ENCODE data around the gene TBRG4.

DNA sequence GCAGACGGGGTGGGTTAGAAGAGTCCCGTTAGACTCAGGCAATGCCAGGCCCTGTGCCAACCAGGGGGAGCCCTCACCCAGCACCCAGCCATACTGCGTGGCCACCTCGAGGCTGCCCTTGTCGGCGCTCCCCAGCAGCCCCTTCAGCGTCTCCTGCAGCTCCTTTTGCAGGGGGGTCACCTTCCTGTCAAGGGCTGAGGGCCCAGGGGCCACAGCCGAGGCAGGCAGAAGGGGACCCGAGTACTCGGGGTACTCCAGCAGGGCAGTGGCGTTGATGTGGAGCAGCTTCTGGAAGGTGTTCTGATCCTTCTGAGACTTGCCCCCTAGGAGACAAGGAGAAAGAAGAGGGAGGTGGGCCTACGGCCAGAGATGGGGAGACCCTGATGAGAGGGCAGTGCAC is 9.7 kb downstream of the TBRG4 start:
- TF ChIP-seq, protein P1, sequence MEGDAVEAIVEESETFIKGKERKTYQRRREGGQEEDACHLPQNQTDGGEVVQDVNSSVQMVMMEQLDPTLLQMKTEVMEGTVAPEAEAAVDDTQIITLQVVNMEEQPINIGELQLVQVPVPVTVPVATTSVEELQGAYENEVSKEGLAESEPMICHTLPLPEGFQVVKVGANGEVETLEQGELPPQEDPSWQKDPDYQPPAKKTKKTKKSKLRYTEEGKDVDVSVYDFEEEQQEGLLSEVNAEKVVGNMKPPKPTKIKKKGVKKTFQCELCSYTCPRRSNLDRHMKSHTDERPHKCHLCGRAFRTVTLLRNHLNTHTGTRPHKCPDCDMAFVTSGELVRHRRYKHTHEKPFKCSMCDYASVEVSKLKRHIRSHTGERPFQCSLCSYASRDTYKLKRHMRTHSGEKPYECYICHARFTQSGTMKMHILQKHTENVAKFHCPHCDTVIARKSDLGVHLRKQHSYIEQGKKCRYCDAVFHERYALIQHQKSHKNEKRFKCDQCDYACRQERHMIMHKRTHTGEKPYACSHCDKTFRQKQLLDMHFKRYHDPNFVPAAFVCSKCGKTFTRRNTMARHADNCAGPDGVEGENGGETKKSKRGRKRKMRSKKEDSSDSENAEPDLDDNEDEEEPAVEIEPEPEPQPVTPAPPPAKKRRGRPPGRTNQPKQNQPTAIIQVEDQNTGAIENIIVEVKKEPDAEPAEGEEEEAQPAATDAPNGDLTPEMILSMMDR (IDR thresholded peaks at IDR 0.05; ENCODE audit: low read depth, low read length, poor library complexity, severe bottlenecking) = no peak
- no peak for TF ChIP-seq EZH2phosphoT487 (IDR thresholded peaks at IDR 0.05; ENCODE audit: borderline replicate concordance, low read length)
